Endothelial cell of umbilical vein (primary cell): ENCODE data around the gene NKX1-1. TPM values are rescaled to one million over a fixed set of nuclear protein-coding genes. Genes with fewer than 3 reads are reported as not detected.

Experiments
- BruUV-seq: library from RNA; stranded (reverse); fragments of 400-500 nt; replicated peaks from 2 replicates; lab custom pipeline; 2021; lab: Mats Ljungman, UMichigan
- CTCF ChIA-PET: fragments of 300-600, 350-600 bp; sonication (Branson Sonifier 250); formaldehyde crosslinking; loops from one replicate; lab custom pipeline; 2021; ENCODE audit warnings: antibody characterized with exemption, inconsistent platforms; lab: Charles Lee
- POLR2A ChIA-PET: fragments of 300-600, 350-600 bp; sonication (Branson Sonifier 250); formaldehyde crosslinking; loops from one replicate; lab custom pipeline; 2021; ENCODE audit warnings: antibody characterized with exemption, inconsistent platforms; lab: Charles Lee
- DNase-seq: peaks from one replicate; pipeline ENCODE4 v3.0.0-alpha.2; 2011; ENCODE audit warnings: low read depth, low spot score
- FAIRE-seq: peaks from 2 replicates; lab custom pipeline; 2011; peaks lifted over from hg19 to GRCh38; lab: Jason Lieb, UNC
- H2AFZ ChIP-seq: 2 replicates; pipeline ENCODE4 v1.6.0; 2012; ENCODE audit warnings: low read depth, low read length, control low read depth, inconsistent platforms
- H3K27ac ChIP-seq: 2 replicates; pipeline ENCODE4 v1.5.1; 2011; ENCODE audit warnings: low read depth, mild to moderate bottlenecking, control low read depth, low read length, moderate library complexity; ENCODE audit not compliant: insufficient read depth
- H3K27me3 ChIP-seq, 2 experiments: 2 replicates each; pipeline versions ENCODE4 v1.6.0 to v1.6.1; 2011; ENCODE audit warnings: low read length in 2 of 2, mixed read lengths in 1 of 2; ENCODE audit not compliant: control insufficient read depth in 2 of 2, insufficient read depth in 2 of 2
- H3K36me3 ChIP-seq, 2 experiments: 2 replicates in 1 of 2; 3 replicates in 1 of 2; pipeline ENCODE4 v1.5.1; 2011; ENCODE audit warnings: low read length in 2 of 2, mild to moderate bottlenecking in 1 of 2, moderate library complexity in 1 of 2; ENCODE audit not compliant: control insufficient read depth in 2 of 2, insufficient read depth in 2 of 2; ENCODE audit errors: extremely low read depth in 1 of 2
- H3K4me1 ChIP-seq: 3 replicates; pipeline ENCODE4 v1.5.1; 2011; ENCODE audit warnings: mild to moderate bottlenecking, low read length; ENCODE audit not compliant: control insufficient read depth, insufficient read depth; ENCODE audit errors: extremely low read depth
- H3K4me2 ChIP-seq: 2 replicates; pipeline ENCODE4 v1.6.1; 2011; ENCODE audit warnings: low read length, control low read depth, mixed read lengths; ENCODE audit not compliant: insufficient read depth
- H3K4me3 ChIP-seq, 3 experiments: fragments of 200-600 bp in 1 of 3; sonication (generic), shearing (Covaris generic) in 1 of 3; replicated peaks in 1 of 3; 2 replicates each; pipeline ENCODE4 v1.5.1; 2011 to 2016; ENCODE audit warnings: control low read depth in 3 of 3, low read length in 3 of 3, mild to moderate bottlenecking in 2 of 3, inconsistent platforms in 1 of 3, low read depth in 1 of 3, moderate library complexity in 1 of 3; ENCODE audit not compliant: insufficient read depth in 1 of 3
- H3K79me2 ChIP-seq: 2 replicates; pipeline ENCODE4 v1.6.0; 2012; ENCODE audit warnings: low read length, inconsistent platforms; ENCODE audit not compliant: control insufficient read depth, insufficient read depth
- H3K9ac ChIP-seq: replicated peaks from 2 replicates; pipeline ENCODE3; 2011; ENCODE audit warnings: low read length, control low read depth; ENCODE audit not compliant: insufficient read depth; ENCODE audit errors: extremely low read depth
- H3K9me1 ChIP-seq: replicated peaks from 3 replicates; pipeline ENCODE4 v1.6.0; 2011; ENCODE audit warnings: mild to moderate bottlenecking, low read length; ENCODE audit not compliant: control insufficient read depth, insufficient read depth; ENCODE audit errors: extremely low read depth
- H3K9me3 ChIP-seq: replicated peaks from 2 replicates; pipeline ENCODE4 v1.5.1; 2012; ENCODE audit warnings: low read length, inconsistent platforms; ENCODE audit not compliant: control insufficient read depth, insufficient read depth
- H4K20me1 ChIP-seq: replicated peaks from 2 replicates; pipeline ENCODE3; 2011; ENCODE audit warnings: mild to moderate bottlenecking, low read length; ENCODE audit not compliant: control insufficient read depth, insufficient read depth; ENCODE audit errors: extremely low read depth
- CTCF ChIP-seq, 2 donors: IDR thresholded peaks; 1 replicate in 1 of 2; 2 replicates in 1 of 2; pipeline ENCODE4 v1.5.1; 2011; ENCODE audit warnings: low read length in 2 of 2, mild to moderate bottlenecking in 2 of 2, moderate library complexity in 2 of 2, control low read depth in 1 of 2, inconsistent platforms in 1 of 2, low read depth in 1 of 2; ENCODE audit not compliant: insufficient read depth in 1 of 2; ENCODE audit errors: extremely low read depth in 1 of 2
- EZH2 ChIP-seq: IDR thresholded peaks from 2 replicates; pipeline ENCODE4 v1.6.1; 2012; ENCODE audit warnings: borderline replicate concordance, low read depth, mild to moderate bottlenecking, moderate library complexity, low read length, inconsistent platforms; ENCODE audit not compliant: severe bottlenecking
- FOS ChIP-seq: IDR thresholded peaks from 2 replicates; pipeline ENCODE4 v1.6.1; 2011; ENCODE audit warnings: mild to moderate bottlenecking, low read length, moderate library complexity, borderline replicate concordance; ENCODE audit not compliant: insufficient read depth
- GATA2 ChIP-seq: IDR thresholded peaks from 2 replicates; pipeline ENCODE4 v1.7.0; 2011; ENCODE audit warnings: low read depth, mild to moderate bottlenecking, moderate library complexity, mixed read lengths, low read length; ENCODE audit not compliant: insufficient read length, insufficient read depth
- JUN ChIP-seq: IDR thresholded peaks from 2 replicates; pipeline ENCODE4 v1.6.1; 2011; ENCODE audit warnings: borderline replicate concordance, low read depth; ENCODE audit not compliant: insufficient read length, insufficient read depth
- MAX ChIP-seq: IDR thresholded peaks from 2 replicates; pipeline ENCODE4 v1.6.1; 2011; ENCODE audit not compliant: insufficient read depth, insufficient read length
- MYC ChIP-seq: IDR thresholded peaks from one replicate; pipeline ENCODE4 v1.6.1; 2011; ENCODE audit warnings: mild to moderate bottlenecking, low read depth, low read length
- POLR2A ChIP-seq: IDR thresholded peaks from 2 replicates; pipeline ENCODE4 v1.6.1; 2012; ENCODE audit warnings: low read depth, mild to moderate bottlenecking, control low read depth, low read length
- POLR2AphosphoS5 ChIP-seq: IDR thresholded peaks from 2 replicates; pipeline ENCODE4 v1.6.1; 2012; ENCODE audit warnings: low read depth, mild to moderate bottlenecking, control low read depth, low read length, moderate library complexity; ENCODE audit not compliant: insufficient read depth
- dilution Hi-C: fragments of 300-500 bp; cut with MboI; formaldehyde crosslinking; loops from one replicate; pipeline ENCODE4 v1.15.0; 2019; ENCODE audit warnings: low sequenced_read_pairs; ENCODE audit not compliant: extremely low pct_ligation_motif_present
- intact Hi-C: fragments of 100-400 bp; cut with micrococcal nuclease; formaldehyde crosslinking; loops from one replicate; pipeline ENCODE4 v1.10.0; 2022
- polyA plus RNA-seq, 4 experiments: library from polyadenylated mRNA; depleted of rRNA in 3 of 4; stranded (reverse) in 3 of 4; unstranded in 1 of 4; fragments of >200 nt; gene quantifications; 2 replicates each; pipeline versions ENCODE4 v1.2.1 to v1.2.3, GENCODE V29; 2011 to 2012; ENCODE audit warnings: missing spikeins in 1 of 4
- total RNA-seq: library from RNA; stranded (reverse); gene quantifications from 2 replicates; pipeline ENCODE4 v1.2.3, GENCODE V29; 2021

Gene NKX1-1
- total and polyA plus RNA-seq, 2 donors (not counting 3 experiments of a cell fraction or from before 2014, with no cell fraction given): not detected

- FAIRE-seq (no peak), DNase-seq (no peak)
- no peaks in the 10 kb centered on the region for H3K9me3 ChIP-seq
- ChIA-PET CTCF (no interaction called here), POLR2A (no interaction called here)
- no peaks in the 10 kb centered on the region for H4K20me1 ChIP-seq
- H3K36me3 ChIP-seq: no peaks in the 10 kb centered on the region
- no peak for TF ChIP-seq CTCF (IDR thresholded peaks at IDR 0.05; ENCODE audit: extremely low read depth in 1 of 2, insufficient read depth in 1 of 2, low read depth in 1 of 2, low read length in 2 of 2)
- no peak for TF ChIP-seq MYC
- TF ChIP-seq POLR2A: no peak
- no peak for TF ChIP-seq POLR2AphosphoS5
- TF ChIP-seq JUN: no peak
- no peak for TF ChIP-seq EZH2
- TF ChIP-seq MAX: no peak
- no peak for TF ChIP-seq GATA2
- no peak for TF ChIP-seq FOS
- dilution Hi-C loops (no loop called here), intact Hi-C loops (no loop called here)
- H3K4me2 ChIP-seq: no peak overlapping the region
- no peak overlapping the region for H3K9ac ChIP-seq
- no peak overlapping the region for H2AFZ ChIP-seq
- H3K27me3 ChIP-seq: peaks cover 6 to 11% of the 10 kb centered on the region in 2 experiments
- H3K4me3 ChIP-seq: no peak overlapping the region
- H3K27ac ChIP-seq: no peak overlapping the region
- BruUV-seq: no TSS peak
- H3K9me1 ChIP-seq: no peaks in the 10 kb centered on the region
- H3K4me1 ChIP-seq: no peaks in the 10 kb centered on the region
- H3K79me2 ChIP-seq: no peaks in the 10 kb centered on the region
Measured at GRCh38 chr4:1415681-1415981, 9.4 kb upstream of the NKX1-1 start.
